Activated B cell treated with CpG ODN at 0.5 μM for 24 hours (primary cell): ENCODE data around the gene PGM2. TPM values are rescaled to one million over a fixed set of nuclear protein-coding genes. Genes with fewer than 3 reads are reported as not detected.

Source experiments
- ATAC-seq: fragments of 200-7000 bp; cut with Tn5 transposase; one replicate; pipeline ENCODE4 v1.10.0; 2021; ENCODE audit warnings: low read depth, mild to moderate bottlenecking, moderate library complexity
- CTCF ChIA-PET: fragments of 350-600 bp; sonication (Branson Sonifier 250); formaldehyde crosslinking; loops from one replicate; lab custom pipeline; 2021; ENCODE audit warnings: antibody characterized with exemption; lab: Charles Lee
- POLR2A ChIA-PET: fragments of 350-600 bp; sonication (Branson Sonifier 250); formaldehyde crosslinking; loops from one replicate; lab custom pipeline; 2021; ENCODE audit warnings: antibody characterized with exemption; lab: Charles Lee
- DNase-seq: peaks from one replicate; pipeline ENCODE4 v3.0.0; 2022
- H3K27ac Mint-ChIP-seq: one replicate; pipeline ENCODE4 v1.8.0; 2020; ENCODE audit warnings: mixed read lengths
- H3K27me3 Mint-ChIP-seq: one replicate; pipeline ENCODE4 v1.8.0; 2021; ENCODE audit warnings: mixed read lengths
- H3K36me3 Mint-ChIP-seq: one replicate; pipeline ENCODE4 v1.8.0; 2021; ENCODE audit warnings: low read depth, mixed read lengths
- H3K4me1 Mint-ChIP-seq: one replicate; pipeline ENCODE4 v1.8.0; 2021; ENCODE audit warnings: mixed read lengths
- H3K4me3 Mint-ChIP-seq: one replicate; pipeline ENCODE4 v1.8.0; 2020; ENCODE audit warnings: mild to moderate bottlenecking, mixed read lengths
- H3K9me3 Mint-ChIP-seq: one replicate; pipeline ENCODE4 v1.8.0; 2020; ENCODE audit warnings: mixed read lengths
- CTCF ChIP-seq: fragments of 200-600 bp; IDR thresholded peaks from one replicate; pipeline ENCODE4 v1.8.0; 2022; ENCODE audit warnings: antibody characterized with exemption, mild to moderate bottlenecking
- intact Hi-C: fragments of 100-400 bp; cut with micrococcal nuclease; formaldehyde crosslinking; loops from one replicate; pipeline ENCODE4 v1.15.1; 2024
- total RNA-seq: library from RNA; stranded (reverse); gene quantifications from 2 replicates; pipeline ENCODE4 v1.2.3, GENCODE V29; 2022

The PGM2 gene
- total RNA-seq, 1 donor from 2014 or later: 26.4 TPM

DNA sequence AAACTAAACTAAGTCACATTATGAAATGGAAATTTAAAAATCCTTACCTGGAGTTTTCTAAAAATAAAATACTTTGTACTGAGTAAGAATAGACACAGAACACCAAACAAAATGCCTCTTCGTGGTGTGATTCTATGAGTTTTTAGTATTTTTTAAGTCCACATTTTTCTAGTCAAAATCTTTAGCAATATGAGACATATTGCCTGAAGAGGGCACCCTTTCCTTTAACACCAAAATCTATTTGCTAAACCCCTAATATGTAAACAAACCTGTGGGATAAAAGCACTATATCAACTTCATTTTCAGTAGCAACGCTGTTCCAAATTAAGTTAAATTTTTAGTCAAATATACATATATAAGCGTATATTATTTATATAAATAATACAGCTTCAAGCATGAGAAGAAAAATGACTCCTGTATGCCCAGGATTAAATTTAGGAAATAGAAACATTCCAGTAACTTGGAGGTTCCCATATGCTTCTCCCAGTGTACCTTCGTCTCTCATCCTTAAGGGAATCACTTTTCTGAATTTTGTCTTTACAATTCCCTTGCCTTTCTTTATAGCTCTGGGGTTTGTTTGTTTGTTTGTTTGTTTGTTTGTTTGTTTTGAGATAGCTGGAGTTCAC, 23.0 kb upstream of the PGM2 start:
- intact Hi-C loops: loop anchor here (1.0 to 5.0 kb wide), 5 partner anchors 23 to 874 kb away; partner anchors contain the start of gene PGM2
- Mint-ChIP-seq H3K27me3 (peaks cover 1% of the 10 kb centered on the region), H3K27ac (no peak overlapping the region), H3K36me3 (no peaks in the 10 kb centered on the region), H3K4me3 (no peak overlapping the region), H3K4me1 (peaks cover 4% of the 10 kb centered on the region), H3K9me3 (no peaks in the 10 kb centered on the region)
- ChIA-PET POLR2A (interaction anchor here (0.6 to 1.9 kb wide), 2 partner anchors 87 to 232 kb away, joined by 4 to 5 read pairs; partner anchors contain the start of gene TBC1D1), CTCF (interaction anchor here (0.8 to 6.0 kb wide), 13 partner anchors 23 to 238 kb away, joined by 3 to 77 read pairs (median 4); partner anchors contain the start of gene PGM2)
- DNase-seq (no peak), ATAC-seq (no peak)
- TF ChIP-seq CTCF: no peak

GRCh38 chr4:37805091-37805490, 21.4 kb upstream of the PGM2 start:
- DNase-seq (no peak), ATAC-seq (no peak)
- H3K4me1 Mint-ChIP-seq: peaks cover 4% of the 10 kb centered on the region
- no peaks in the 10 kb centered on the region for H3K36me3 Mint-ChIP-seq
- intact Hi-C loops: no loop called here
- POLR2A ChIA-PET: interaction anchor here (0.7 to 1.9 kb wide), 2 partner anchors 230 to 264 kb away, joined by 3 to 5 read pairs; no protein-coding TSS in a partner anchor
- H3K27ac Mint-ChIP-seq: no peak overlapping the region
- H3K4me3 Mint-ChIP-seq: no peak overlapping the region
- H3K27me3 Mint-ChIP-seq: peaks cover under 1% of the 10 kb centered on the region
- no peaks in the 10 kb centered on the region for H3K9me3 Mint-ChIP-seq
- CTCF ChIA-PET: interaction anchor here (1.1 to 6.0 kb wide), 5 partner anchors 87 to 230 kb away, joined by 4 to 77 read pairs (median 7); no protein-coding TSS in a partner anchor
- TF ChIP-seq CTCF: no peak

- no peak for DNase-seq
- Mint-ChIP-seq H3K27me3 (no peaks in the 10 kb centered on the region), H3K27ac (no peak overlapping the region), H3K36me3 (no peaks in the 10 kb centered on the region), H3K4me1 (peaks cover 12% of the 10 kb centered on the region), H3K4me3 (no peak overlapping the region), H3K9me3 (no peaks in the 10 kb centered on the region)
- ChIA-PET POLR2A (no interaction called here), CTCF (no interaction called here)
- no peak for TF ChIP-seq CTCF
- intact Hi-C loops: no loop called here
- ATAC-seq: no peak
Measured at GRCh38 chr4:37812713-37813112, 13.8 kb upstream of the PGM2 start.

- Mint-ChIP-seq H3K27me3 (no peaks in the 10 kb centered on the region), H3K27ac (peak overlapping the region; percentile 75), H3K36me3 (no peaks in the 10 kb centered on the region), H3K4me1 (peaks cover 12% of the 10 kb centered on the region), H3K4me3 (no peak overlapping the region), H3K9me3 (no peaks in the 10 kb centered on the region)
- no peak for TF ChIP-seq CTCF
- CTCF ChIA-PET: no interaction called here
- ATAC-seq (no peak), DNase-seq (no peak)
- POLR2A ChIA-PET: no interaction called here
- intact Hi-C loops: loop anchor here (1.0 kb wide), 1 partner anchor 11 kb away; the partner anchor contains the start of gene PGM2
Measured at GRCh38 chr4:37815591-37815990, 10.9 kb upstream of the PGM2 start.

DNA sequence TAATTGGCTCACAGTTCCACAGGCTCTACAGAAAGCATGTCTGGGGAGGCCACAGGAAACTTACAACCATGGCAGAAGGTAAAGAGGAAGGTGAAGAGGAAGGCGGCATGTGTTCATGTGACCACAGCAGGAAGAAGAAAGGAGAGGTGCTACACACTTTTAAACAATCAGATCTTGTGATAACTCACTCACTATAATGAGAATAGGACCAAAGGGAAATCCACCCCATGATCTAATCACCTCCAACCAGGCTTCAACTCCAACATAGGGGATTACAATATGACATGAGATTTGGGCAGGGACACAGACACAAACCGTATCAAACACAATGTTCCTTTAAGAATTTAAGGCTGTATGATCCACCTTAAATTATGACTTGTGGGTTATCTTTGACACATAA, 10.5 kb upstream of the PGM2 start:
- Mint-ChIP-seq H3K4me1 (peaks cover 12% of the 10 kb centered on the region), H3K9me3 (no peaks in the 10 kb centered on the region), H3K27me3 (no peaks in the 10 kb centered on the region), H3K4me3 (no peak overlapping the region), H3K27ac (peak overlapping the region; percentile 75), H3K36me3 (no peaks in the 10 kb centered on the region)
- no peak for TF ChIP-seq CTCF
- DNase-seq: no peak
- ChIA-PET CTCF (no interaction called here), POLR2A (no interaction called here)
- ATAC-seq: peak; percentile 34
- intact Hi-C loops: no loop called here
